GM23338 (cell line): ENCODE results near the gene GNPTAB. TPM values are rescaled to one million over a fixed set of nuclear protein-coding genes. Genes with fewer than 3 reads are reported as not detected.

ENCODE experiments used
- ATAC-seq: fragments of 200-7000 bp; cut with Tn5 transposase; 3 replicates; pipeline ENCODE4 v1.9.1; 2020
- DNase-seq: peaks from one replicate; pipeline ENCODE4 v3.0.0-alpha.2; 2015; ENCODE audit warnings: low spot score
- H2AFZ ChIP-seq: fragments of 200-600 bp; sonication (generic); 2 replicates; pipeline ENCODE4 v1.8.0; 2016; ENCODE audit warnings: antibody characterized with exemption, mild to moderate bottlenecking, moderate library complexity
- H3F3A ChIP-seq: fragments of 200-600 bp; sonication (generic); replicated peaks from 2 replicates; pipeline ENCODE4 v1.8.0; 2017; ENCODE audit warnings: antibody characterized with exemption, mixed run types, low read depth
- H3K27ac ChIP-seq: fragments of 200-600 bp; sonication (generic); 2 replicates; pipeline ENCODE4 v1.6.1; 2016; ENCODE audit warnings: low read depth
- H3K27me3 ChIP-seq: fragments of 200-600 bp; sonication (generic); 2 replicates; pipeline ENCODE4 v1.8.0; 2016; ENCODE audit warnings: mild to moderate bottlenecking, mixed run types, moderate library complexity; ENCODE audit not compliant: insufficient read depth
- H3K36me3 ChIP-seq: fragments of 200-600 bp; sonication (generic); 2 replicates; pipeline ENCODE4 v1.8.0; 2016; ENCODE audit warnings: mild to moderate bottlenecking; ENCODE audit not compliant: insufficient read depth
- H3K4me1 ChIP-seq: fragments of 200-600 bp; sonication (generic); 2 replicates; pipeline ENCODE4 v1.8.0; 2016; ENCODE audit warnings: mild to moderate bottlenecking, moderate library complexity; ENCODE audit not compliant: insufficient read depth
- H3K4me2 ChIP-seq: fragments of 200-600 bp; sonication (generic); 2 replicates; pipeline ENCODE4 v1.7.1; 2017; ENCODE audit warnings: mixed run types
- H3K4me3 ChIP-seq: fragments of 200-600 bp; sonication (generic); 2 replicates; pipeline ENCODE4 v1.6.1; 2016; ENCODE audit warnings: mixed run types
- H3K79me2 ChIP-seq: fragments of 200-600 bp; sonication (generic); replicated peaks from 2 replicates; pipeline ENCODE4 v1.8.0; 2017; ENCODE audit warnings: mild to moderate bottlenecking; ENCODE audit not compliant: insufficient read depth
- H3K9me2 ChIP-seq: fragments of 200-600 bp; sonication (generic); 2 replicates; pipeline ENCODE4 v1.8.0; 2017; ENCODE audit not compliant: insufficient read depth
- H4K20me1 ChIP-seq: fragments of 200-600 bp; sonication (generic); replicated peaks from 2 replicates; pipeline ENCODE4 v1.8.0; 2017; ENCODE audit warnings: mild to moderate bottlenecking; ENCODE audit not compliant: insufficient read depth
- H3K27ac Mint-ChIP-seq: 2 replicates; pipeline ENCODE4 v1.8.0; 2020; ENCODE audit warnings: inconsistent platforms, mild to moderate bottlenecking, moderate library complexity, mixed read lengths
- H3K27me3 Mint-ChIP-seq: 3 replicates; pipeline ENCODE4 v1.8.0; 2022; ENCODE audit warnings: low read depth, mild to moderate bottlenecking, moderate library complexity, mixed read lengths, inconsistent platforms; ENCODE audit not compliant: insufficient read depth, poor library complexity
- H3K36me3 Mint-ChIP-seq: 3 replicates; pipeline ENCODE4 v1.8.0; 2021; ENCODE audit warnings: low read depth, mild to moderate bottlenecking, inconsistent platforms, moderate library complexity, mixed read lengths
- H3K4me1 Mint-ChIP-seq: 3 replicates; pipeline ENCODE4 v1.8.0; 2020; ENCODE audit warnings: mild to moderate bottlenecking, inconsistent platforms, mixed read lengths
- H3K4me3 Mint-ChIP-seq: 3 replicates; pipeline ENCODE4 v1.8.0; 2021; ENCODE audit warnings: moderate library complexity, mild to moderate bottlenecking, inconsistent platforms, mixed read lengths
- H3K9me3 Mint-ChIP-seq: 3 replicates; pipeline ENCODE4 v1.8.0; 2020; ENCODE audit warnings: moderate library complexity, mild to moderate bottlenecking, inconsistent platforms, mixed read lengths
- CREB1 ChIP-seq: fragments of 250-450 bp; sonication (Bioruptor Pico); IDR thresholded peaks from 2 replicates; pipeline ENCODE4 v1.5.0; 2020; ENCODE audit warnings: low read depth, mild to moderate bottlenecking, moderate library complexity
- EZH2 ChIP-seq: fragments of 200-600 bp; sonication (generic); IDR thresholded peaks from one replicate; pipeline ENCODE4 v1.8.0; 2017; ENCODE audit warnings: antibody characterized with exemption, mild to moderate bottlenecking, low read depth; ENCODE audit not compliant: unreplicated experiment
- EZH2phosphoT487 ChIP-seq: fragments of 200-600 bp; sonication (generic); IDR thresholded peaks from one replicate; pipeline ENCODE4 v1.8.1; 2018; ENCODE audit warnings: antibody characterized with exemption; ENCODE audit not compliant: unreplicated experiment
- JUNB ChIP-seq: IDR thresholded peaks from one replicate; pipeline ENCODE4 v1.6.1; 2016; ENCODE audit warnings: antibody characterized with exemption; ENCODE audit not compliant: unreplicated experiment
- NANOG ChIP-seq: IDR thresholded peaks from 2 replicates; pipeline ENCODE4 v1.6.1; 2016; ENCODE audit warnings: antibody characterized with exemption, borderline replicate concordance
- POLR2AphosphoS5 ChIP-seq: IDR thresholded peaks from 2 replicates; pipeline ENCODE4 v1.6.1; 2016; ENCODE audit warnings: antibody characterized with exemption, low read depth
- REST ChIP-seq: IDR thresholded peaks from one replicate; pipeline ENCODE4 v1.6.1; 2018; ENCODE audit warnings: antibody characterized with exemption; ENCODE audit not compliant: unreplicated experiment
- ZNF114 ChIP-seq: fragments of 250-450 bp; sonication (Bioruptor Pico); IDR thresholded peaks from 2 replicates; pipeline ENCODE4 v1.5.0; 2020; ENCODE audit warnings: mild to moderate bottlenecking, moderate library complexity
- ZNF331 ChIP-seq: fragments of 250-450 bp; sonication (Bioruptor Pico); IDR thresholded peaks from 2 replicates; pipeline ENCODE4 v1.5.0; 2020; ENCODE audit warnings: low read depth, mild to moderate bottlenecking, moderate library complexity
- ZNF462 ChIP-seq: fragments of 250-450 bp; sonication (Bioruptor Pico); IDR thresholded peaks from 2 replicates; pipeline ENCODE4 v1.5.0; 2020; ENCODE audit warnings: mild to moderate bottlenecking, moderate library complexity
- polyA plus RNA-seq: library from polyadenylated mRNA; unstranded; fragments of >200 nt; fragmentation: Nextera tagmentation; extraction: Ambion mirVana; gene quantifications from 2 replicates; pipeline ENCODE4 v1.2.1, GENCODE V29; 2016
- total RNA-seq: library from RNA; depleted of rRNA; stranded (reverse); fragments of >200 nt; shearing (Covaris generic); gene quantifications from 2 replicates; pipeline ENCODE4 v1.2.3, GENCODE V29; 2014
- TF ChIP-seq, protein P1 (sequence below), 2 experiments: fragments of 200-600 bp in 1 of 2; sonication (generic) in 1 of 2; conservative IDR thresholded peaks; 2 replicates each; pipeline versions ENCODE4 v1.5.1 to v1.6.1; 2016 to 2017; ENCODE audit warnings: antibody characterized with exemption in 2 of 2, low read depth in 2 of 2, mild to moderate bottlenecking in 2 of 2, moderate library complexity in 1 of 2

GNPTAB gene
- total and polyA plus RNA-seq, 2 experiments from 2014 or later: 23.6 to 58.3 TPM

- TF ChIP-seq ZNF114 (no peak), EZH2phosphoT487 (no peak), EZH2 (no peak)
Measured at GRCh38 chr12:101795786-101796185, 35.0 kb downstream of the GNPTAB start (continued).

GRCh38 chr12:101795013-101795412 lies 35.7 kb downstream of the GNPTAB start:
- no peaks in the 10 kb centered on the region for H3K27me3 Mint-ChIP-seq
- no peaks in the 10 kb centered on the region for H3K27me3 ChIP-seq
- no peak overlapping the region for H2AFZ ChIP-seq
- H3F3A ChIP-seq: no peaks in the 10 kb centered on the region
- H3K9me2 ChIP-seq: no peaks in the 10 kb centered on the region
- no peaks in the 10 kb centered on the region for H3K4me1 ChIP-seq
- H3K36me3 Mint-ChIP-seq: no peaks in the 10 kb centered on the region; the same call in 2 of the 3 replicates
- no peak overlapping the region for H3K27ac ChIP-seq
- H3K79me2 ChIP-seq: peaks cover 21% of the 10 kb centered on the region
- no peaks in the 10 kb centered on the region for H3K9me3 Mint-ChIP-seq
- H3K4me1 Mint-ChIP-seq: peaks cover 4% of the 10 kb centered on the region; the same call in 2 of the 3 replicates
- ATAC-seq (no peak), DNase-seq (no peak)
- no peak overlapping the region for H3K4me3 ChIP-seq
- TF ChIP-seq POLR2AphosphoS5 (no peak), EZH2 (no peak), EZH2phosphoT487 (no peak), ZNF331 (no peak), ZNF114 (no peak), NANOG (no peak), ZNF462 (CRISPR knock-in tag) (no peak), REST (no peak), CREB1 (no peak), JUNB (no peak)
- TF ChIP-seq, protein P1, sequence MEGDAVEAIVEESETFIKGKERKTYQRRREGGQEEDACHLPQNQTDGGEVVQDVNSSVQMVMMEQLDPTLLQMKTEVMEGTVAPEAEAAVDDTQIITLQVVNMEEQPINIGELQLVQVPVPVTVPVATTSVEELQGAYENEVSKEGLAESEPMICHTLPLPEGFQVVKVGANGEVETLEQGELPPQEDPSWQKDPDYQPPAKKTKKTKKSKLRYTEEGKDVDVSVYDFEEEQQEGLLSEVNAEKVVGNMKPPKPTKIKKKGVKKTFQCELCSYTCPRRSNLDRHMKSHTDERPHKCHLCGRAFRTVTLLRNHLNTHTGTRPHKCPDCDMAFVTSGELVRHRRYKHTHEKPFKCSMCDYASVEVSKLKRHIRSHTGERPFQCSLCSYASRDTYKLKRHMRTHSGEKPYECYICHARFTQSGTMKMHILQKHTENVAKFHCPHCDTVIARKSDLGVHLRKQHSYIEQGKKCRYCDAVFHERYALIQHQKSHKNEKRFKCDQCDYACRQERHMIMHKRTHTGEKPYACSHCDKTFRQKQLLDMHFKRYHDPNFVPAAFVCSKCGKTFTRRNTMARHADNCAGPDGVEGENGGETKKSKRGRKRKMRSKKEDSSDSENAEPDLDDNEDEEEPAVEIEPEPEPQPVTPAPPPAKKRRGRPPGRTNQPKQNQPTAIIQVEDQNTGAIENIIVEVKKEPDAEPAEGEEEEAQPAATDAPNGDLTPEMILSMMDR (conservative IDR thresholded peaks at IDR 0.05; ENCODE audit: low read depth in 2 of 2): no peak
- H3K27ac Mint-ChIP-seq: no peak overlapping the region
- peaks cover 4% of the 10 kb centered on the region; the same call in 1 of the 2 replicates for H3K36me3 ChIP-seq
- peaks cover 8% of the 10 kb centered on the region for H4K20me1 ChIP-seq
- no peak overlapping the region for H3K4me2 ChIP-seq
- H3K4me3 Mint-ChIP-seq: no peak overlapping the region
